IPS-NIHi11 (cell line): ENCODE results near the gene KLF7.

Experiments
- DNase-seq: peaks from one replicate; pipeline ENCODE4 v3.0.0; 2012; ENCODE audit warnings: mixed read lengths, low spot score

KLF7 gene

GRCh38 chr2:207123776-207124391 is 41.9 kb downstream of the KLF7 start:
- no peak for DNase-seq

GRCh38 chr2:207123335-207123744 is 42.4 kb downstream of the KLF7 start:
- peak; percentile 44 for DNase-seq

GRCh38 chr2:207122651-207123334 is 43.0 kb downstream of the KLF7 start:
- no peak for DNase-seq

- no peak for DNase-seq
Measured at GRCh38 chr2:207121784-207122183, 44.0 kb downstream of the KLF7 start.

GRCh38 chr2:207119048-207119447 is 46.7 kb downstream of the KLF7 start:
- DNase-seq = no peak

GRCh38 chr2:207117668-207118067 is 48.1 kb downstream of the KLF7 start:
- no peak for DNase-seq

- no peak for DNase-seq
Measured at GRCh38 chr2:207115715-207116364, 49.9 kb downstream of the KLF7 start.

- no peak for DNase-seq
Measured at GRCh38 chr2:207113414-207113813, 52.3 kb downstream of the KLF7 start.

- DNase-seq = no peak
Measured at GRCh38 chr2:207112785-207113184, 53.0 kb downstream of the KLF7 start.

- DNase-seq = no peak
Measured at GRCh38 chr2:207112383-207112782, 53.4 kb downstream of the KLF7 start.

- DNase-seq = no peak
Measured at GRCh38 chr2:207111757-207112156, 54.0 kb downstream of the KLF7 start.

- DNase-seq = no peak
Measured at GRCh38 chr2:207110715-207111114, 55.0 kb downstream of the KLF7 start.

- no peak for DNase-seq
Measured at GRCh38 chr2:207110310-207110709, 55.4 kb downstream of the KLF7 start.

GRCh38 chr2:207109768-207110167 is 56.0 kb downstream of the KLF7 start:
- no peak for DNase-seq

- DNase-seq = no peak
Measured at GRCh38 chr2:207108440-207108839, 57.3 kb downstream of the KLF7 start.

GRCh38 chr2:207107551-207107950 is 58.2 kb downstream of the KLF7 start:
- DNase-seq = no peak

GRCh38 chr2:207107131-207107530 is 58.6 kb downstream of the KLF7 start:
- DNase-seq = no peak

GRCh38 chr2:207103132-207103531 is 62.6 kb downstream of the KLF7 start:
- no peak for DNase-seq

GRCh38 chr2:207101984-207102383 is 63.8 kb downstream of the KLF7 start:
- DNase-seq = no peak

- no peak for DNase-seq
Measured at GRCh38 chr2:207097278-207097677, 68.5 kb downstream of the KLF7 start.

- no peak for DNase-seq
Measured at GRCh38 chr2:207095963-207096362, 69.8 kb downstream of the KLF7 start.

GRCh38 chr2:207093234-207093633 is 72.5 kb downstream of the KLF7 start:
- peak; percentile 33 for DNase-seq

GRCh38 chr2:207092818-207093217 is 72.9 kb downstream of the KLF7 start:
- no peak for DNase-seq
